H9 (cell line): ENCODE results near the gene IL6R. TPM values are rescaled to one million over a fixed set of nuclear protein-coding genes. Genes with fewer than 3 reads are reported as not detected.

Experiments used
- DNase-seq: peaks from one replicate; pipeline ENCODE4 v3.0.0-alpha.2; 2017
- H2AFZ ChIP-seq: one replicate; pipeline ENCODE4 v1.6.1; 2013; ENCODE audit warnings: mild to moderate bottlenecking, low read length, control low read depth, moderate library complexity
- H2AK5ac ChIP-seq: 2 replicates; pipeline ENCODE4 v1.6.1; 2013; ENCODE audit warnings: low read length, control low read depth, mixed read lengths; ENCODE audit not compliant: insufficient read length
- H2BK120ac ChIP-seq: one replicate; pipeline ENCODE4 v1.6.1; 2013; ENCODE audit warnings: low read depth, mild to moderate bottlenecking, low read length, control low read depth, inconsistent platforms; ENCODE audit not compliant: poor library complexity, severe bottlenecking
- H2BK12ac ChIP-seq: 2 replicates; pipeline ENCODE4 v1.6.1; 2013; ENCODE audit warnings: low read length, control low read depth, mixed read lengths, low read depth; ENCODE audit not compliant: insufficient read length
- H2BK15ac ChIP-seq: 2 replicates; pipeline ENCODE4 v1.6.1; 2013; ENCODE audit warnings: low read depth, low read length, control low read depth
- H2BK20ac ChIP-seq: one replicate; pipeline ENCODE4 v1.6.1; 2013; ENCODE audit warnings: low read depth, mild to moderate bottlenecking, low read length, control low read depth, inconsistent platforms; ENCODE audit not compliant: poor library complexity, severe bottlenecking
- H2BK5ac ChIP-seq: 2 replicates; pipeline ENCODE4 v1.6.1; 2013; ENCODE audit warnings: low read length, control low read depth, mixed read lengths; ENCODE audit not compliant: insufficient read length
- H3K14ac ChIP-seq: 2 replicates; pipeline ENCODE4 v1.6.1; 2013; ENCODE audit warnings: low read length, control low read depth; ENCODE audit not compliant: insufficient read depth
- H3K18ac ChIP-seq: 2 replicates; pipeline ENCODE4 v1.6.1; 2013; ENCODE audit warnings: low read depth, mild to moderate bottlenecking, mixed read lengths, low read length, control low read depth; ENCODE audit not compliant: insufficient read length
- H3K23ac ChIP-seq: 2 replicates; pipeline ENCODE4 v1.6.1; 2013; ENCODE audit warnings: low read length, control low read depth, mixed read lengths, low read depth; ENCODE audit not compliant: insufficient read length
- H3K23me2 ChIP-seq: 2 replicates; pipeline ENCODE4 v1.6.1; 2013; ENCODE audit warnings: low read depth, mild to moderate bottlenecking, mixed read lengths, low read length, control low read depth; ENCODE audit not compliant: insufficient read length, poor library complexity, severe bottlenecking
- H3K27ac ChIP-seq: 2 replicates; pipeline ENCODE4 v1.5.1; 2013; ENCODE audit warnings: low read length, control low read depth, mixed read lengths, low read depth; ENCODE audit not compliant: insufficient read length
- H3K27me3 ChIP-seq: 2 replicates; pipeline ENCODE4 v1.6.1; 2013; ENCODE audit warnings: low read length, control low read depth, inconsistent platforms; ENCODE audit not compliant: insufficient read depth
- H3K4ac ChIP-seq: 2 replicates; pipeline ENCODE4 v1.6.1; 2013; ENCODE audit warnings: low read depth, mild to moderate bottlenecking, control low read depth, inconsistent platforms, low read length, moderate library complexity
- H3K4me1 ChIP-seq: 2 replicates; pipeline ENCODE4 v1.6.1; 2013; ENCODE audit warnings: low read length, control low read depth, inconsistent platforms; ENCODE audit not compliant: insufficient read depth
- H3K4me2 ChIP-seq: 2 replicates; pipeline ENCODE4 v1.6.1; 2013; ENCODE audit warnings: low read length, control low read depth, mixed read lengths; ENCODE audit not compliant: insufficient read length, insufficient read depth
- H3K56ac ChIP-seq: 2 replicates; pipeline ENCODE4 v1.6.1; 2013; ENCODE audit warnings: low read depth, mild to moderate bottlenecking, mixed read lengths, low read length, control low read depth; ENCODE audit not compliant: insufficient read length
- H3K79me1 ChIP-seq: 2 replicates; pipeline ENCODE4 v1.6.1; 2013; ENCODE audit warnings: low read depth, mild to moderate bottlenecking, moderate library complexity, low read length, control low read depth, inconsistent platforms; ENCODE audit not compliant: insufficient read depth, poor library complexity, severe bottlenecking
- H3K79me2 ChIP-seq: 2 replicates; pipeline ENCODE4 v1.6.1; 2013; ENCODE audit warnings: low read length, control low read depth, inconsistent platforms; ENCODE audit not compliant: insufficient read depth
- H3K9ac ChIP-seq: 2 replicates; pipeline ENCODE4 v1.6.1; 2013; ENCODE audit warnings: low read length, control low read depth, mixed read lengths; ENCODE audit not compliant: insufficient read length; ENCODE audit errors: extremely low read depth
- H3K9me3 ChIP-seq: one replicate; pipeline ENCODE4 v1.6.1; 2013; ENCODE audit warnings: low read depth, low read length, inconsistent platforms; ENCODE audit not compliant: control insufficient read depth
- H3T11ph ChIP-seq: one replicate; pipeline ENCODE4 v1.6.1; 2013; ENCODE audit warnings: mild to moderate bottlenecking, low read length, control low read depth, inconsistent platforms
- H4K20me1 ChIP-seq: one replicate; pipeline ENCODE4 v1.6.1; 2013; ENCODE audit not compliant: control insufficient read depth, insufficient read length, insufficient read depth
- H4K5ac ChIP-seq: 2 replicates; pipeline ENCODE4 v1.6.1; 2013; ENCODE audit warnings: low read depth, mild to moderate bottlenecking, mixed read lengths, low read length, control low read depth; ENCODE audit not compliant: insufficient read length
- H4K8ac ChIP-seq: replicated peaks from 2 replicates; pipeline ENCODE4 v1.6.1; 2013; ENCODE audit warnings: low read length, control low read depth, mixed read lengths, low read depth; ENCODE audit not compliant: insufficient read length
- H4K91ac ChIP-seq: 2 replicates; pipeline ENCODE4 v1.6.1; 2013; ENCODE audit warnings: low read depth, mild to moderate bottlenecking, moderate library complexity, mixed read lengths, low read length, control low read depth; ENCODE audit not compliant: insufficient read length
- H3K27ac Mint-ChIP-seq, 3 experiments: 2 replicates in 2 of 3; 3 replicates in 1 of 3; pipeline ENCODE4 v1.8.0; 2020 to 2021; ENCODE audit warnings: mixed read lengths in 3 of 3, mild to moderate bottlenecking in 1 of 3, moderate library complexity in 1 of 3
- H3K27me3 Mint-ChIP-seq: 2 replicates; pipeline ENCODE4 v1.8.0; 2021; ENCODE audit warnings: low read depth, mild to moderate bottlenecking, moderate library complexity, mixed read lengths
- H3K36me3 Mint-ChIP-seq, 3 experiments: 2 replicates in 2 of 3; 3 replicates in 1 of 3; pipeline ENCODE4 v1.8.0; 2020 to 2021; ENCODE audit warnings: low read depth in 3 of 3, mixed read lengths in 3 of 3; ENCODE audit not compliant: insufficient read depth in 1 of 3
- H3K4me1 Mint-ChIP-seq, 2 experiments: 2 replicates each; pipeline ENCODE4 v1.8.0; 2020; ENCODE audit warnings: mixed read lengths in 2 of 2
- H3K4me3 Mint-ChIP-seq, 2 experiments: 2 replicates in 1 of 2; 3 replicates in 1 of 2; pipeline ENCODE4 v1.8.0; 2020 to 2021; ENCODE audit warnings: mild to moderate bottlenecking in 2 of 2, mixed read lengths in 2 of 2, moderate library complexity in 1 of 2
- H3K9me3 Mint-ChIP-seq, 2 experiments: 2 replicates in 1 of 2; 3 replicates in 1 of 2; pipeline ENCODE4 v1.8.0; 2020; ENCODE audit warnings: mild to moderate bottlenecking in 2 of 2, mixed read lengths in 2 of 2, moderate library complexity in 1 of 2
- WGBS: extraction: QIAGEN DNeasy Blood & Tissue Kit; methylation state at CpG from one replicate; pipeline ENCODE4 v1.1.7; 2013; ENCODE audit warnings: missing lambda C conversion rate, low lambda C conversion rate, mixed read lengths; ENCODE audit not compliant: insufficient read length; ENCODE audit errors: extremely low coverage; 5-methylcytosine and 5-hydroxymethylcytosine counted together
- total RNA-seq: library from RNA; stranded (reverse); gene quantifications from 2 replicates; pipeline ENCODE4 v1.2.1, GENCODE V29; 2021
- TF ChIP-seq, protein P1 (sequence below): fragments of 200-600 bp; sonication (generic); conservative IDR thresholded peaks from 3 replicates; pipeline ENCODE4 v1.8.0; 2021; ENCODE audit warnings: antibody characterized with exemption, mild to moderate bottlenecking

The IL6R gene
- total RNA-seq, 1 experiment from 2014 or later, result 1.7 TPM

DNA sequence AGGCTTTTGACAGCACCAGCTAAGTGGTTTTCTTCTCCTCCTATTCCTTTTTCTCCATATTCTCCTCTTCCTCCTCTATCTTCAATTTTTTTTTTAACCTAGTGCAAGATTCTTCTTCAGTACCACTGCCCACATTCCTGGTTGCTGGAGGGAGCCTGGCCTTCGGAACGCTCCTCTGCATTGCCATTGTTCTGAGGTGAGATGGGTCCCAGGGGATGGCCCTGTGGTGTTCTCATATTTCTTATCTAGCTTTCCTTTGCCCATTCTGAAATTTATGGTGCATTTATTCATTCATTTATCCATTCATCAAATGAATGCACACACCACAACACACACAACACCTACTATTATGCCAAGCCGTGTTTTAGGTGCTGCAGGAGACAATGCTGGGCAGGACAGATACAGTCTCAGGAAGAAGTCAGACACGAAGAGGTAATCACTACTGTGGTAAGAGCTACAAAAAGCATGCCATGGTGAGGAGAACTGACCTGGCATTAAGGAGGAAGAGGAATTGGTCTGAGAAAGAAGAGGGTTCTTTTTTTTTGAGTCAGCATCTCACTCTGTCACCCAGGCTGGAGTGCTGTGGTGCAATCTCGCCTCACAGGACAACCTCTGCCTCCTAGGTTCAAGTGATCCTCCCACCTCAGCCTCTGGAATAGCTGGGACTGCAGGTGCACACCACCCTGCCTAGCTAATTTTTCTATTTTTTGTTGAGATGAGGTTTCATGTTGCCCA lies 49.4 kb downstream of the IL6R start:
- WGBS, result no CpG with 5 or more reads among the region's 5 CpGs
- H3K27me3 ChIP-seq, result no peaks in the 10 kb centered on the region

More for the DNA sequence above, 49.4 kb downstream of the IL6R start:
- H3K27me3 Mint-ChIP-seq, result no peaks in the 10 kb centered on the region; the same call in none of the 2 replicates
- H3K9me3 Mint-ChIP-seq, result no peaks in the 10 kb centered on the region
- H3K79me1 ChIP-seq, result no peaks in the 10 kb centered on the region
- H2BK120ac ChIP-seq, result no peak overlapping the region
- H3K27ac Mint-ChIP-seq, result no peak overlapping the region; a peak in 1 of 7 replicates
- no peak overlapping the region for H4K91ac ChIP-seq
- H3K4me1 Mint-ChIP-seq, result no peaks in the 10 kb centered on the region
- H3K9me3 ChIP-seq, result no peaks in the 10 kb centered on the region
- DNase-seq, result no peak
- no peaks in the 10 kb centered on the region for H3K23me2 ChIP-seq
- no peaks in the 10 kb centered on the region for H3K4me1 ChIP-seq
- H3K4ac ChIP-seq, result no peak overlapping the region
- H2AFZ ChIP-seq, result no peak overlapping the region
- no peak overlapping the region for H2BK15ac ChIP-seq
- no peak overlapping the region for H3K27ac ChIP-seq
- no peak overlapping the region for H3T11ph ChIP-seq
- H4K20me1 ChIP-seq, result no peaks in the 10 kb centered on the region
- H4K5ac ChIP-seq, result no peak overlapping the region
- H3K23ac ChIP-seq, result no peak overlapping the region
- no peak overlapping the region for H3K9ac ChIP-seq
- TF ChIP-seq, protein P1, sequence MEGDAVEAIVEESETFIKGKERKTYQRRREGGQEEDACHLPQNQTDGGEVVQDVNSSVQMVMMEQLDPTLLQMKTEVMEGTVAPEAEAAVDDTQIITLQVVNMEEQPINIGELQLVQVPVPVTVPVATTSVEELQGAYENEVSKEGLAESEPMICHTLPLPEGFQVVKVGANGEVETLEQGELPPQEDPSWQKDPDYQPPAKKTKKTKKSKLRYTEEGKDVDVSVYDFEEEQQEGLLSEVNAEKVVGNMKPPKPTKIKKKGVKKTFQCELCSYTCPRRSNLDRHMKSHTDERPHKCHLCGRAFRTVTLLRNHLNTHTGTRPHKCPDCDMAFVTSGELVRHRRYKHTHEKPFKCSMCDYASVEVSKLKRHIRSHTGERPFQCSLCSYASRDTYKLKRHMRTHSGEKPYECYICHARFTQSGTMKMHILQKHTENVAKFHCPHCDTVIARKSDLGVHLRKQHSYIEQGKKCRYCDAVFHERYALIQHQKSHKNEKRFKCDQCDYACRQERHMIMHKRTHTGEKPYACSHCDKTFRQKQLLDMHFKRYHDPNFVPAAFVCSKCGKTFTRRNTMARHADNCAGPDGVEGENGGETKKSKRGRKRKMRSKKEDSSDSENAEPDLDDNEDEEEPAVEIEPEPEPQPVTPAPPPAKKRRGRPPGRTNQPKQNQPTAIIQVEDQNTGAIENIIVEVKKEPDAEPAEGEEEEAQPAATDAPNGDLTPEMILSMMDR, result no peak
- H3K14ac ChIP-seq, result no peak overlapping the region
- no peak overlapping the region for H2BK12ac ChIP-seq
- no peak overlapping the region for H4K8ac ChIP-seq
- H3K36me3 Mint-ChIP-seq, result no peaks in the 10 kb centered on the region
- H2BK5ac ChIP-seq, result no peak overlapping the region
- H3K4me3 Mint-ChIP-seq, result no peak overlapping the region
- no peak overlapping the region for H2BK20ac ChIP-seq
- H3K56ac ChIP-seq, result no peak overlapping the region
- H3K18ac ChIP-seq, result no peak overlapping the region
- no peaks in the 10 kb centered on the region for H3K79me2 ChIP-seq
- no peak overlapping the region for H2AK5ac ChIP-seq
- H3K4me2 ChIP-seq, result no peak overlapping the region
